ENCODE results near the gene RAB3A. TPM values are rescaled to one million over a fixed set of nuclear protein-coding genes. Genes with fewer than 3 reads are reported as not detected.

Gene RAB3A
- total RNA-seq, 3 donors from 2014 or later (not counting 1 experiment from before 2014, with no cell fraction given) = 5.2 to 7.8 (median 7.6) TPM

- Histone ChIP-seq H3K36me3 (ENCODE audit: control insufficient read depth, insufficient read depth, low read length) (peaks cover 3% of the 10 kb centered on the region), H3K4me3 (ENCODE audit: low read length) (peak overlapping the region; percentile 73), H3K27ac (ENCODE audit: low read length) (peak overlapping the region; percentile 65), H3K4me1 (ENCODE audit: control insufficient read depth, insufficient read depth, low read length) (peaks cover 27% of the 10 kb centered on the region), H3K9me3 (ENCODE audit: control insufficient read depth, insufficient read depth, low read length) (no peaks in the 10 kb centered on the region), H3K27me3 (ENCODE audit: control insufficient read depth, insufficient read depth, low read length) (no peaks in the 10 kb centered on the region)
- intact Hi-C loops (cut with micrococcal nuclease) = loop anchor here (1.0 to 5.0 kb wide), 3 partner anchors 40 to 224 kb away; partner anchors contain the start of genes PIK3R2 and SSBP4
- WGBS (ENCODE audit: insufficient coverage) = 5% methylated on average over 45 of the region's 46 CpGs
- Mint-ChIP-seq H3K4me1 (peaks cover 26 to 29% of the 10 kb centered on the region in 2 donors), H3K36me3 (no peaks in the 10 kb centered on the region), H3K4me3 (peak overlapping the region; percentile 86), H3K9me3 (no peaks in the 10 kb centered on the region), H3K27me3 (ENCODE audit: low read depth in 2 of 2) (no peaks in the 10 kb centered on the region), H3K27ac (peak overlapping the region; percentile 94 to 96)
- no peak for ATAC-seq
- DNase-seq = no peak
- TF ChIP-seq CTCF (IDR thresholded peaks at IDR 0.05) = no peak
Measured at GRCh38 chr19:18193388-18194180, 10.3 kb downstream of the RAB3A start.

- 0% methylated on average over 74 of the region's 74 CpGs for WGBS (ENCODE audit: insufficient coverage)
- ATAC-seq (peak; percentile 85 to 95 (median 86)), DNase-seq (peak; percentile 97 to 100)
- Histone ChIP-seq H3K27me3 (ENCODE audit: control insufficient read depth, insufficient read depth, low read length) (no peaks in the 10 kb centered on the region), H3K27ac (ENCODE audit: low read length) (peak within 1 kb of the TSS; percentile 83), H3K36me3 (ENCODE audit: control insufficient read depth, insufficient read depth, low read length) (peaks cover 3% of the 10 kb centered on the region), H3K4me3 (ENCODE audit: low read length) (peak within 1 kb of the TSS; percentile 73), H3K9me3 (ENCODE audit: control insufficient read depth, insufficient read depth, low read length) (no peaks in the 10 kb centered on the region), H3K4me1 (ENCODE audit: control insufficient read depth, insufficient read depth, low read length) (peaks cover 27% of the 10 kb centered on the region)
- intact Hi-C loops (cut with micrococcal nuclease) = loop anchor here (1.0 to 5.0 kb wide), 6 partner anchors 11 to 224 kb away; partner anchors contain the start of genes PIK3R2, RAB3A and SSBP4
- Mint-ChIP-seq H3K4me3 (peak within 1 kb of the TSS; percentile 86), H3K4me1 (peaks cover 26 to 29% of the 10 kb centered on the region in 2 donors), H3K9me3 (no peaks in the 10 kb centered on the region), H3K27ac (peak within 1 kb of the TSS; percentile 94 to 96), H3K36me3 (no peaks in the 10 kb centered on the region), H3K27me3 (ENCODE audit: low read depth in 2 of 2) (no peaks in the 10 kb centered on the region)
- no peak for TF ChIP-seq CTCF (IDR thresholded peaks at IDR 0.05)
Measured at GRCh38 chr19:18192673-18193387, 11.0 kb downstream of the RAB3A start, which contains the start of gene MPV17L2. TSS of gene MPV17L2 (plus strand) at chr19:18193218. CDS start at chr19:18193282, 64 bp downstream.

GRCh38 chr19:18191640-18192062 lies 12.2 kb downstream of the RAB3A start:
- Histone ChIP-seq H3K4me3 (ENCODE audit: low read length) (peak overlapping the region; percentile 59), H3K36me3 (ENCODE audit: control insufficient read depth, insufficient read depth, low read length) (peaks cover 3% of the 10 kb centered on the region), H3K27me3 (ENCODE audit: control insufficient read depth, insufficient read depth, low read length) (no peaks in the 10 kb centered on the region), H3K4me1 (ENCODE audit: control insufficient read depth, insufficient read depth, low read length) (peaks cover 27% of the 10 kb centered on the region), H3K27ac (ENCODE audit: low read length) (peak overlapping the region; percentile 83), H3K9me3 (ENCODE audit: control insufficient read depth, insufficient read depth, low read length) (no peaks in the 10 kb centered on the region)
- no peaks in the 10 kb centered on the region for H3K9me3 Mint-ChIP-seq
- no peak for DNase-seq
- no peak for ATAC-seq
- peak overlapping the region; percentile 94 to 96 for H3K27ac Mint-ChIP-seq
- TF ChIP-seq CTCF (IDR thresholded peaks at IDR 0.05) = no peak
- no peaks in the 10 kb centered on the region for H3K36me3 Mint-ChIP-seq
- peaks cover 26 to 29% of the 10 kb centered on the region in 2 donors for H3K4me1 Mint-ChIP-seq
- 79% methylated on average over 5 of the region's 5 CpGs for WGBS (ENCODE audit: insufficient coverage)
- no peaks in the 10 kb centered on the region for H3K27me3 Mint-ChIP-seq (ENCODE audit: low read depth in 2 of 2)
- H3K4me3 Mint-ChIP-seq = peak overlapping the region; percentile 86
- intact Hi-C loops (cut with micrococcal nuclease) = loop anchor here (1.0 to 5.0 kb wide), 5 partner anchors 13 to 226 kb away; partner anchors contain the start of genes RAB3A and SSBP4
